ENCODE results near the gene LY6G5C. TPM values are rescaled to one million over a fixed set of nuclear protein-coding genes. Genes with fewer than 3 reads are reported as not detected.

Gene LY6G5C
- total RNA-seq = 0.37 TPM
- polyA plus RNA-seq = 4.0 TPM

DNA sequence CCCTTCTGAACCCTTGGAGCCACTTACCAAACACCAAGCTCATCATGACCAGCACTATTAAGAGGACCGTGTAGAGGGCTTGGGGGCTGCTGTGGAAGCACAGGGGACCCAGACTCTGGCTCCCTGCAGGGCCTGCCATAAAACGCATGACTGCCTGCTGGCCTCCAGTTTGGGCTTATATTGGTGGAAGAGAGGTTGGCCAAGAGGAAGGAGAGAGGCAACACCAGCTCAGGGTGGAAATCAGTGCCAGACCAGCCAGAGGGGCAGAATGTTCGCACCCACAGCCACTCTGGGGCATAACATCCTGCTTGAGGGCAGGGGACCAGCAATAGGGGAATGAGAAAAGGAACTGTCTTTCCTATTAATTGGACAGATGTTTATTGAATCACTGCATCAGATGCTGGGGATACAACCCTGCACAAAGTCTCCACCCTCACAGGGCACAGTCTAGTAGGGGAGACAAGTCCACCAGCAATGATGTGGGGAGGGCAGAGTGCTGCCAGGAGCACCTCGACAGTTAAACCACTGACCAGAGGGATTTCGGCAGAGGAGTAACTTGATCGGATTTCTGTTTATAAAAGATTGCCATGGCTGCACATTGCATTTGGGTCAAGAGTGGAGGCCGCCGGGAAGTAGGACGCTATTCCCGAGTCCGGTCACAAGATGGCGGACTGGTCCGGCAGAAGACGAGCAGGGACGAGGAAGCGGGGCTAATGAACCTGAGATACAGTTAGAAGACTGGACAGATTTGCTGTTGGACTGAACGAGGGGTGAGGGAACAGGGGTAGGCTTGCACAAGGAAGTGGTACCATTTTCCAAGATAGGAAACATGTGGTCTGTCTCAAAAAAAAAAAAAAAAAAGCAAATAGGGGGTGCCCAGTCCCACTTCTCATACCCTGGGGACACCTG lies at the start of gene LY6G5C:
Gene LY6G5C, minus strand, starts transcription at position 842 of the 909 bp plus-strand sequence. Its CDS starts 694 bp downstream, at position 148.
- H3K4me1 ChIP-seq (ENCODE audit: insufficient read depth) = no peaks in the 10 kb centered on the region
- WGBS = 9% methylated on average over 17 of the region's 17 CpGs
- DNase-seq (ENCODE audit: extremely low spot score) = peak; percentile 73
- H3K4me3 ChIP-seq (ENCODE audit: low read depth, low read length) = peak within 1 kb of the TSS; percentile 36
- H3K36me3 ChIP-seq (ENCODE audit: insufficient read depth) = no peaks in the 10 kb centered on the region
- H3K27ac ChIP-seq (ENCODE audit: low read depth) = peak within 1 kb of the TSS; percentile 54

DNA sequence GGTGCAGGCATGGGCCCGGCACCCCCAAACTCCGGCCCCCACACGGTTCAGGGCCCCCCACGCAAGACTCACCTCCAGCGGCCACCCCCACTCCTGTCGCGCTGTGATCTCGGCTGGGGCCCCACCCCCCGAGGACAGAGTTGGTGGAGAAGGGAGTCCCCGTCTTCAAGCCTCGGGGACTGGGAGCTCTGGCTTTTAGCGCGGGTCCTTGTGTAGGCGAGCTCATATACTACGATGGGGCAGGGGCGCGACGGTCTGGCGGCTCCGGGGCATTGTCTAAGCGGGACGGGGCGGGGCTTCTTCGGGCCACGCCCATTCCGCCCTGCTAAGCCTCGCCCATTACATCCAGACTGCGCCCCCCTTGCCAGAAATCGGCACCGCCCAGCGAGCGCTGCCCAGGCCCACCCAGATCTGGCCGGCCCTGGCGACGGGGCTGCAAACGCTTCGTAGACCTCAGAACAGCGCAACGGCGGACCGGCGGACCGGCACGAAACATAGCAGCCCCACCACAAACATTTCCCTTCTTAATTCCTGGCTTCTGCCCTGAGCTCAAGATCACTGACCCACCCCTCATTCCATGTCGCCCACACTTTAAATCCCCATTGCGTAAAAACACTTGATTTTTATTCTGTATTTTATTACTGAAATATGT lies 49.2 kb upstream of the LY6G5C start:
- H3K4me1 ChIP-seq (ENCODE audit: insufficient read depth) = no peaks in the 10 kb centered on the region

GRCh38 chr6:31729515-31729978 lies 48.7 kb upstream of the LY6G5C start:
- peak overlapping the region; percentile 52 for H3K4me3 ChIP-seq (ENCODE audit: low read depth, low read length)
- H3K36me3 ChIP-seq (ENCODE audit: insufficient read depth) = peaks cover 2% of the 10 kb centered on the region
- no peaks in the 10 kb centered on the region for H3K4me1 ChIP-seq (ENCODE audit: insufficient read depth)
- WGBS = under 1% methylated on average over 29 of the region's 29 CpGs
- peak; percentile 88 for DNase-seq (ENCODE audit: extremely low spot score)
- peak overlapping the region; percentile 87 for H3K27ac ChIP-seq (ENCODE audit: low read depth)

More for the DNA sequence above, 49.2 kb upstream of the LY6G5C start:
- H3K4me3 ChIP-seq (ENCODE audit: low read depth, low read length) = peak overlapping the region; percentile 52
- peak; percentile 88 for DNase-seq (ENCODE audit: extremely low spot score)
- WGBS = under 1% methylated on average over 46 of the region's 46 CpGs
- peak overlapping the region; percentile 87 for H3K27ac ChIP-seq (ENCODE audit: low read depth)
- H3K36me3 ChIP-seq (ENCODE audit: insufficient read depth) = peaks cover 2% of the 10 kb centered on the region

DNA sequence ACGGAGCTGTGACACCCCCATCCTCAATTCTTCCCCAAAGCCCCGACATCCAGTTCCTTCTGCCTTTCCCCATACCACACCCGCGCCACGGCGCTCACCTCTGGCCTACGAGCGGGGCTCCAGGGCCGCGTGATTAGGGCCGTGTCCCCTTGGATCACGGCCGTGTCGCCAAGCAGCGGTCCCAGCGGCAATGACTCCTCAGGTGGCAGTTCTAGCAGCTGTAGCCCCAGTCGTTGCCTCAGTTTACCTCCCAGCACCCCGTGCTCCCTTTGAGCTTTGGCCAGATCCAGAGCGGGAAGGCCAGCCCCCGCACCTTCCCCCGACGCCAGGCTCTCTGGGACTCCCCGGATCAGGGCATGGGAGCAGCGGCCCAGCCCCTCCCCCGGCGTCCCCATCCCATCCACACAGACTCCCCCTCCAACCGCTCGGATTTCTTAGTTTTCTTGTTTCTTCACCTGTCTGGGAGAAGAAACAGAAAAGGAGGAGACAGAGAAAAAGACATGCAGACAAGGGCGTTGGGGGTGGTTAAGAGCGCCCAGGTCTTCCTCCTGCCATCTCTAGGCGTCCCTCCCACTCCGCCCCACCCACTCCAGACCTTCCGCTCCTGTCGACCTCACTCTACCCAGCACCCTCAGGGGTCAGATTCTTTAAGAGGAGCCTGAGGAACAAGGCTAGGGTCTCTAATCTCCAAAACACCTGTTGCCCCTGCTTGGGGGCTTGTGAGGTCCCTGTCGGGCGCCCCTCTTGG lies 48.1 kb upstream of the LY6G5C start, which contains the start of gene DDAH2:
Gene DDAH2, minus strand, starts transcription at position 533 of the 748 bp plus-strand sequence. Its CDS starts 138 bp downstream, at position 395.
- Histone ChIP-seq H3K4me1 (ENCODE audit: insufficient read depth) (no peaks in the 10 kb centered on the region), H3K36me3 (ENCODE audit: insufficient read depth) (peaks cover 2% of the 10 kb centered on the region), H3K4me3 (ENCODE audit: low read depth, low read length) (peak within 1 kb of the TSS; percentile 52), H3K27ac (ENCODE audit: low read depth) (peak within 1 kb of the TSS; percentile 87)
- 14% methylated on average over 36 of the region's 36 CpGs for WGBS
- no peak for DNase-seq (ENCODE audit: extremely low spot score)

DNA sequence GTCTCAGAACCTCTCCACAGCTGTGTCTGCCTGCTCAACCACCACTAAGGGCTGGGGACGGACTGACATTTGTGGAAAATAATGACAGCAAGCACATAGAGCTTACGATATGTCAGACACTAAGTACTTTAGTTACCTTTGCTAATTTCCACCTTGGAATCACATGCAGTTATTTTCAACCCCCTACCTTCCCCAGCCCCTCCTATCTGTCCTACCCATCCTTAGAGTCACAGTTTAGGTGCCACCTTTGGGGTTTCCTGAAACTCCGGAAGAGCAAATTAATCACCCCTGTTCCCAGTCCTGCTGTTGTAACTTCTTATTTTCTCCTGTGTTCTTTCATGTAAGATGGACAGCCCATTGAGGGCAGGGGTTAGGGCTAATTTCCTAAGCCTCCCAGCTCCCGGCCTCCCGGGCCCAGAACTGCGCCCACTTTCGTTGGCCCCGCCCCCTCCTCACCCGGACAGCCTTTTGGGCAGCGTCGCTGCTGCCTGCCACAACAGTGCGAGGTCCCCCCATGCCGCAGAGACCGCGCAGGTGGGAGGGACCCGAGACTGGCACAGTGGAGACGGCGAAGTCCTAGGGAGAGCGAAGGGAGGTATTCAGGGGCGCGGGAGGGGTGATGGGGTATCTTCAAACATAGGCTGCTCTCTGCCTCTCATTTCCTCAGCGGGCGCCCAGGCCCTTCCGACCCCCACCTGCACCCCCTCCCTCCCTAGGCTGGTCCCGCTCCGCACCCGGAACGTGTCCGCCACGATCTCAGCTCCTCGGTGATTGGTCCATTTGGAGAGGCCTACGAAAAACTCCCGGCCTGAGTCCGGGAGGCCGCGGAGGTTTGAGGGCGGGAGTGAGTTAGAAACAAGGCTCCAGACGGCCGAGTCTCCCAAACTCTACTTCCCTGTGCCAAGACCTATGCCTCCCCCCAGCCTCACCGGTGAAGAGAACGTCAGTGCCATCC lies 47.1 kb upstream of the LY6G5C start:
- WGBS = 66% methylated on average over 41 of the region's 41 CpGs
- DNase-seq (ENCODE audit: extremely low spot score) = no peak
- Histone ChIP-seq H3K4me3 (ENCODE audit: low read depth, low read length) (peak overlapping the region; percentile 52), H3K36me3 (ENCODE audit: insufficient read depth) (peaks cover 2% of the 10 kb centered on the region), H3K4me1 (ENCODE audit: insufficient read depth) (no peaks in the 10 kb centered on the region), H3K27ac (ENCODE audit: low read depth) (no peak overlapping the region)

DNA sequence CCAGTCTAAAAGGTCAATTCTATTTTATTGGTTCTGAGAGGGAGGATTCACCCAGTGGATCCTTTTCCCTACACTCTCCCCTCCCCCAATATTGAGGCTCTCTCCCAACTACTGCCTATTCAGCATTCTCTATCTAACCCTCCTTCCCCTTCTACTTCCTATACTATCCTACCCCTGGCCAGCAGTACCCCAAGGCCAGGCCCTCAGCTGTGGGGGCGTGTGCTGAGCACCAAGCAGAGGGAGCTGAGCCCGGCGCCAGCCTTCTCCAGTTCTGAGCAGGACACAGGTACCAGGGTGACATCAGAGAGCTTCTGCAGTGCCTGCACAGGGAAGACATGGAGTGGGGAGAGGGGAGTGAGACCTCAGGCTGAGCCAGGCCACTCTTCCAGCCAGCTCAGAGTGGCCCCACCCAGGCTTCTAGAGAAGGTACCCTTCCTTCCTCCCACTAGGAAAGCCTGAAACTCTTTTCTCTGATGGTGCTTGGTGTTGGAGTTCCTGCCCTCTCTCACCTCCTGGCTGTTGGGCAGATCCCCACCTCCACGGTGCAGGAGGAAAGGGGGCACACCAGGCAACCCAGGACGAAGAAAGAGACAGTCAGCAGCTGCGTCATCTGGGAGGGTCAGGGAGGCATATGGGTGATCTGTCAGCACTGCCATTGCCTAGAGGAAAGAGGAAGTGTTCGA lies 46.3 kb upstream of the LY6G5C start:
- Histone ChIP-seq H3K4me1 (ENCODE audit: insufficient read depth) (no peaks in the 10 kb centered on the region), H3K27ac (ENCODE audit: low read depth) (no peak overlapping the region), H3K4me3 (ENCODE audit: low read depth, low read length) (no peak overlapping the region), H3K36me3 (ENCODE audit: insufficient read depth) (peaks cover 2% of the 10 kb centered on the region)
- WGBS = 75% methylated on average over 7 of the region's 7 CpGs
- no peak for DNase-seq (ENCODE audit: extremely low spot score)

DNA sequence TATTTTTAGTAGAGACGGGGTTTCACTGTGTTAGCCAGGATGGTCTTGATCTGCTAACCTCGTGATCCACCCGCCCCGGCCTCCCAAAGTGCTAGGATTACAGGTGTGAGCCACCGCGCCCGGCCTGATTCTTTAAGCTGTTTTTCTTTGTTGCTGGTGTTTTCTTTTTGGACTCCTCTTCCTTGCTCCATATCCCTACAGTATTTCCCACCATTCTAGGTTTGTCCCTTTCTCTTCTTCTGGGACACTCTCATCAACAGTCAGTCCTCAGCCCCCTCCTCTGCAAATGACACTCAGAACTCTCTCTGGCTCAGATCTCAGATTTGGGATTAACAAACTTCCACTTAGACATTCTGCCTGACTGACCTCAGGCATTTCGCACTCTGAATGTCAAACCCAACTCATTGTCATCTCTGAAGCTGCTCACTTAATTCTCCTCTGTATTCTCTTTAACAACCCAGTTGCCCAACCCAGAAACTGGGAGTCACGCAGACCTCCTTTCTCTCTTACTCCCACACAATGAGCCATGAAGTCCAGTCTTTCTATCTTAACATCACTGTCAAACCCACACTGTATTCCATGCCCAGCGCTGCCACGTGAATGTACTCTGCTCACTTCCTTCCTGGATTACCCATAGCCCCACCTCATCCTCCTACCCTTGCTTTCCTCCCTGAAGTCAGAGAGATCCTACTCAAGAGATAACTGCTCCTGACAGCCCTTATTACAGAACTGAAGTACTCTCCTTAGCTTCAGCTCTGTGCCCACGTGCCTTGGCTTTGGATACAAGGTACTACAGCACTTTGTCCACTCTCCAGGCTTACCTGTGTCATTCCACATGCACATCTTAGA lies 44.9 kb upstream of the LY6G5C start:
- H3K4me1 ChIP-seq (ENCODE audit: insufficient read depth) = no peaks in the 10 kb centered on the region
- no peak for DNase-seq (ENCODE audit: extremely low spot score)
- H3K4me3 ChIP-seq (ENCODE audit: low read depth, low read length) = no peak overlapping the region
- no peaks in the 10 kb centered on the region for H3K36me3 ChIP-seq (ENCODE audit: insufficient read depth)
- no peak overlapping the region for H3K27ac ChIP-seq (ENCODE audit: low read depth)
- WGBS = 87% methylated on average over 12 of the region's 12 CpGs

DNA sequence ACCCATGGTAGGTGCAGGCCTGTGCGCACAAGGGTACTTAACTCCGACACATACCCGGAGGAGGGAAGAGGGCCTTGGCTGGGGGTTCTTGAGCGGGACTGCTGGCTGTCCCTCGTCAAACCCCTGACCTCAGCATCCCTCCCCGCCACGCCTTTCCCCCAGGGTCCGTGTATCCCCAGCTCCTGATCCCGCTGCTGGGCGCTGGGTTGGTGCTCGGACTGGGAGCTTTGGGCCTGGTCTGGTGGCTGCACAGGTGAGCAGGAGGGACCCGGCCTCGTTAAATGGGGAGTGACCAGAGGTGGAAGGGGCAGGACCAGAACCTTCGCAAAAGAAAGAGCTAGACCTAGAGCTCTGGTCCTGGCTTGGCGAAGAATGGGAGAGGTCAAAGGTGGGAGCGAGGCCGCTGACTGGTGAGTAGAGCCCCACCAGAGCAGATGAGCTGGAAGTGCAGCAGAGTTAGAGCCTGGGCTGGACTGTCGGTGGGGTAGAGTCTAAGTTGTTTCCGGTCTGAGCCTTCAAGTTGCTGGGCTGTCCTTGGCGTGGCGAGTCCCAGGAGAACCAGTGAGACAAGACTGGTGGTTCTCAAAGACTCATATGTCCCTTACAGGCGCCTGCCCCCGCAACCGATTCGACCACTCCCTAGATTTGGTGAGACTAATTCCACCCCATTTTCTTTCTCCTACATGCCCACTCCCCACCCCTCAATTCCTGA lies 43.3 kb upstream of the LY6G5C start:
- 84% methylated on average over 25 of the region's 25 CpGs for WGBS
- H3K27ac ChIP-seq (ENCODE audit: low read depth) = no peak overlapping the region
- no peak for DNase-seq (ENCODE audit: extremely low spot score)
- no peaks in the 10 kb centered on the region for H3K36me3 ChIP-seq (ENCODE audit: insufficient read depth)
- H3K4me3 ChIP-seq (ENCODE audit: low read depth, low read length) = no peak overlapping the region
- H3K4me1 ChIP-seq (ENCODE audit: insufficient read depth) = no peaks in the 10 kb centered on the region

- Histone ChIP-seq H3K36me3 (ENCODE audit: insufficient read depth) (no peaks in the 10 kb centered on the region), H3K4me1 (ENCODE audit: insufficient read depth) (no peaks in the 10 kb centered on the region), H3K4me3 (ENCODE audit: low read depth, low read length) (no peak within 1 kb of the TSS), H3K27ac (ENCODE audit: low read depth) (no peak within 1 kb of the TSS)
- WGBS = 72% methylated on average over 46 of the region's 46 CpGs
- DNase-seq (ENCODE audit: extremely low spot score) = no peak
Measured at GRCh38 chr6:31723245-31723979, 42.5 kb upstream of the LY6G5C start, which contains the start of gene MPIG6B. MPIG6B (plus strand) TSS chr6:31723373; CDS start chr6:31723384, 11 bp downstream.

DNA sequence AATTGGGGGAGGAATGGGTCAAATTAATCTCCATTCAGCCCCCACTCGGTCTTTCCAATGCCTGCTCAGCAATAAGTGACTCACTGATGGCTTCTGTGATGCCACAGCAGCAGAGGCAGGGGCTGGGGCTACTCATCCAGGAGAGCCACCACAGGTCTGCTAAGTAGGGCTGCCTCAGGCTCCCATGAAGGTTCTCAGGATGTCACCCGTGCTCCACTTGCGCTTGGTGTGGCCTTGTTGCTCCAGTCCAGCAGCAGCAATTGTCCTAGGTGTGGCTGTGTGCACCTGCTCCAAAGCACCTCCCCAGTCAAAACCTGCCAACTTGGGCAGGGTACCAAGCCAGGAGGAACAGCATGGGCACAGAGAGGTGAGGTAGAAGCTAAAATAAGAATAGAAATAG lies 41.3 kb upstream of the LY6G5C start:
- H3K4me3 ChIP-seq (ENCODE audit: low read depth, low read length) = no peak overlapping the region
- whole genome bisulfite sequencing = 86% methylated on average over 3 of the region's 3 CpGs
- no peaks in the 10 kb centered on the region for H3K36me3 ChIP-seq (ENCODE audit: insufficient read depth)

More for the DNA sequence above, 41.3 kb upstream of the LY6G5C start:
- Histone ChIP-seq H3K4me1 (ENCODE audit: insufficient read depth) (no peaks in the 10 kb centered on the region), H3K27ac (ENCODE audit: low read depth) (no peak overlapping the region)
- DNase-seq (ENCODE audit: extremely low spot score) = no peak
